Measurements from ENCODE around the gene NSUN4. TPM values are rescaled to one million over a fixed set of nuclear protein-coding genes. Genes with fewer than 3 reads are reported as not detected.

The NSUN4 gene
- total RNA-seq, 1 experiment from 2014 or later = 20.4 TPM

DNA sequence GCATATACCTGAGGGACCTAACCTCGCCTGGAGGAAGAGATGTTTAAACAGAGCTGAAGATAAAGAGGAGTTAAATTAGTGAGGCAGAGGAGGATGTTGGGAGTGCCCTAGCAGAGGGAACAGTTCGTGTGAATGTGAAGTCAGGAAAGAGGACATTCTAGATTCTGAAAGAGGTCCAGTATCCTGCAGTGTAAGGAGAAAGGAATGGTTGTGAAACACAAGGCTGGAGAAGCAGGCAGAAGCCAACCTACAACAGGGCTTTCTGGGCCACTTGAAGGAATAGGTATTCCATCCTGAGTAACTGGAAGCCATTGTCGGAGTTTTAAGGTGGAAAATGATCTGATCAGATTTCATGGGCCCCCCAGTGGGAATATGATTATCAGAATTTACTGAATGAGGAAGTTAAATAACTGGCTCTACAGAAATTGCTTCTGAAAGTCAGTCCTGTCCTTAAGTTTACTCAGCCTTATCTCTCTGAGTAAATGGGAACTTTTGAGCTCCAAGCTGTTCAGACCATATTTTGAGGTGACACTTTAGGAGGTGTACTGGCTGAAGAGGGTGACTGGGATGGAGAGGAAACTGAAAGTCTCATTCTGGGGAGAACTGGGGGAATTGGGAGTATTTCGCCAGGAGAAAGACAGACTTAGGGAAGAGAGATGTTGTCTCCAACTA, 29.1 kb downstream of the NSUN4 start:
- Histone ChIP-seq H2BK15ac (ENCODE audit: low read depth, low read length) (no peak overlapping the region), H3K79me1 (ENCODE audit: insufficient read depth, low read depth, low read length, poor library complexity, severe bottlenecking) (no peaks in the 10 kb centered on the region), H2AK5ac (ENCODE audit: insufficient read length, low read length) (no peak overlapping the region), H3K4me1 (ENCODE audit: insufficient read depth, low read length) (no peaks in the 10 kb centered on the region), H2BK20ac (ENCODE audit: low read depth, low read length, poor library complexity, severe bottlenecking) (no peak overlapping the region), H4K8ac (replicated peaks; ENCODE audit: insufficient read length, low read depth, low read length) (no peak overlapping the region), H2BK5ac (ENCODE audit: insufficient read length, low read length) (no peak overlapping the region), H3K79me2 (ENCODE audit: insufficient read depth, low read length) (no peaks in the 10 kb centered on the region; the same call in 1 of the 2 replicates), H3K9ac (ENCODE audit: extremely low read depth, insufficient read length, low read length) (no peak overlapping the region), H3K9me3 (ENCODE audit: control insufficient read depth, low read depth, low read length) (no peaks in the 10 kb centered on the region), H3K23me2 (ENCODE audit: insufficient read length, low read depth, low read length, poor library complexity, severe bottlenecking) (no peaks in the 10 kb centered on the region), H3K18ac (ENCODE audit: insufficient read length, low read depth, low read length) (no peak overlapping the region), H3K23ac (ENCODE audit: insufficient read length, low read depth, low read length) (no peak overlapping the region), H4K20me1 (ENCODE audit: control insufficient read depth, insufficient read depth, insufficient read length) (no peaks in the 10 kb centered on the region), H3K27ac (ENCODE audit: insufficient read length, low read depth, low read length) (no peak overlapping the region), H2BK120ac (ENCODE audit: low read depth, low read length, poor library complexity, severe bottlenecking) (no peak overlapping the region), H3K4me2 (ENCODE audit: insufficient read depth, insufficient read length, low read length) (no peak overlapping the region), H4K91ac (ENCODE audit: insufficient read length, low read depth, low read length) (no peak overlapping the region), H2BK12ac (ENCODE audit: insufficient read length, low read depth, low read length) (no peak overlapping the region), H3K4ac (ENCODE audit: low read depth, low read length) (no peak overlapping the region), H3T11ph (ENCODE audit: low read length) (no peak overlapping the region), H4K5ac (ENCODE audit: insufficient read length, low read depth, low read length) (no peak overlapping the region), H3K14ac (ENCODE audit: insufficient read depth, low read length) (no peak overlapping the region), H3K27me3 (ENCODE audit: insufficient read depth, low read length) (no peaks in the 10 kb centered on the region), H3K56ac (ENCODE audit: insufficient read length, low read depth, low read length) (no peak overlapping the region), H2AFZ (ENCODE audit: low read length) (no peak overlapping the region)
- Mint-ChIP-seq H3K27ac (peak overlapping the region in 2 of 3 experiments; percentile 9 to 28; a peak in 4 of 7 replicates), H3K27me3 (ENCODE audit: low read depth) (no peaks in the 10 kb centered on the region; the same call in 1 of the 2 replicates), H3K36me3 (ENCODE audit: insufficient read depth in 1 of 3, low read depth in 3 of 3) (peaks cover 4 to 17% (median 5%) of the 10 kb centered on the region in 3 experiments; a peak in 5 of 7 replicates), H3K4me3 (no peak overlapping the region), H3K4me1 (peaks cover 5 to 7% of the 10 kb centered on the region in 2 experiments), H3K9me3 (no peaks in the 10 kb centered on the region)
- no CpG with 5 or more reads among the region's 4 CpGs for WGBS (ENCODE audit: extremely low coverage, insufficient read length, low lambda C conversion rate)
- TF ChIP-seq, protein P1, sequence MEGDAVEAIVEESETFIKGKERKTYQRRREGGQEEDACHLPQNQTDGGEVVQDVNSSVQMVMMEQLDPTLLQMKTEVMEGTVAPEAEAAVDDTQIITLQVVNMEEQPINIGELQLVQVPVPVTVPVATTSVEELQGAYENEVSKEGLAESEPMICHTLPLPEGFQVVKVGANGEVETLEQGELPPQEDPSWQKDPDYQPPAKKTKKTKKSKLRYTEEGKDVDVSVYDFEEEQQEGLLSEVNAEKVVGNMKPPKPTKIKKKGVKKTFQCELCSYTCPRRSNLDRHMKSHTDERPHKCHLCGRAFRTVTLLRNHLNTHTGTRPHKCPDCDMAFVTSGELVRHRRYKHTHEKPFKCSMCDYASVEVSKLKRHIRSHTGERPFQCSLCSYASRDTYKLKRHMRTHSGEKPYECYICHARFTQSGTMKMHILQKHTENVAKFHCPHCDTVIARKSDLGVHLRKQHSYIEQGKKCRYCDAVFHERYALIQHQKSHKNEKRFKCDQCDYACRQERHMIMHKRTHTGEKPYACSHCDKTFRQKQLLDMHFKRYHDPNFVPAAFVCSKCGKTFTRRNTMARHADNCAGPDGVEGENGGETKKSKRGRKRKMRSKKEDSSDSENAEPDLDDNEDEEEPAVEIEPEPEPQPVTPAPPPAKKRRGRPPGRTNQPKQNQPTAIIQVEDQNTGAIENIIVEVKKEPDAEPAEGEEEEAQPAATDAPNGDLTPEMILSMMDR (conservative IDR thresholded peaks at IDR 0.05) = no peak
- DNase-seq = no peak
